ENCODE measurements around the gene UNC119B. TPM values are rescaled to one million over a fixed set of nuclear protein-coding genes. Genes with fewer than 3 reads are reported as not detected.

The UNC119B gene
- polyA plus RNA-seq, 1 of the 3 experiments (the other 2 are of a cell fraction): 23.6 TPM

- POLR2A ChIA-PET: interaction anchor here (0.6 kb wide), 1 partner anchor 282 kb away, joined by 3 read pairs; the partner anchor contains the start of gene COX6A1
- no peak overlapping the region for H3K27ac ChIP-seq (ENCODE audit: low read depth in 2 of 2, low read length in 1 of 2)
Measured at GRCh38 chr12:120719072-120719471, 8.8 kb downstream of the UNC119B start.

More at GRCh38 chr12:120719072-120719471, 8.8 kb downstream of the UNC119B start:
- H3K4me2 ChIP-seq: no peak overlapping the region
- peaks cover 8% of the 10 kb centered on the region; the same call in 1 of the 2 replicates for H3K79me2 ChIP-seq (ENCODE audit: insufficient read depth)
- H3F3A ChIP-seq (replicated peaks; ENCODE audit: insufficient read depth): no peaks in the 10 kb centered on the region
- H3K4me3 ChIP-seq (ENCODE audit: low read depth in 2 of 2, low read length in 1 of 2): no peak overlapping the region
- TF ChIP-seq MAX (IDR thresholded peaks at IDR 0.05; ENCODE audit: low read depth) (no peak), CHD2 (IDR thresholded peaks at IDR 0.05; ENCODE audit: low read length, partially characterized antibody) (no peak), NRF1 (IDR thresholded peaks at IDR 0.05; ENCODE audit: low read depth, low read length) (no peak), ELF1 (IDR thresholded peaks at IDR 0.05) (no peak), MEF2A (IDR thresholded peaks at IDR 0.05; ENCODE audit: borderline replicate concordance, low read depth) (no peak), GABPA (IDR thresholded peaks at IDR 0.05; ENCODE audit: low read depth) (no peak), JUND (IDR thresholded peaks at IDR 0.05) (no peak), IRF3 (IDR thresholded peaks at IDR 0.05; ENCODE audit: low read depth, low read length) (no peak), FOXJ3 (CRISPR knock-in tag; IDR thresholded peaks at IDR 0.05) (no peak), PBX3 (IDR thresholded peaks at IDR 0.05) (no peak), YY1 (IDR thresholded peaks at IDR 0.05; ENCODE audit: low read depth) (no peak), USF2 (IDR thresholded peaks at IDR 0.05; ENCODE audit: borderline replicate concordance, low read depth, low read length) (no peak), EP300 (IDR thresholded peaks at IDR 0.05; ENCODE audit: borderline replicate concordance in 1 of 2, low read depth in 1 of 2, low read length in 1 of 2) (no peak), FOXM1 (IDR thresholded peaks at IDR 0.05; ENCODE audit: low read depth) (no peak), GATA2 (CRISPR knock-in tag; IDR thresholded peaks at IDR 0.05) (no peak), EZH2phosphoT487 (IDR thresholded peaks at IDR 0.05; ENCODE audit: borderline replicate concordance, low read depth) (no peak)
- no peak for DNase-seq
- no peaks in the 10 kb centered on the region for H3K9me3 ChIP-seq
- WGBS (ENCODE audit: low lambda C conversion rate): 100% methylated on average over 2 of the region's 2 CpGs
- no peaks in the 10 kb centered on the region for H3K9me2 ChIP-seq
- H3K36me3 ChIP-seq (replicated peaks in 1 of 2; ENCODE audit: control insufficient read depth in 1 of 2, insufficient read depth in 2 of 2, low read length in 1 of 2): peaks cover 64 to 73% of the 10 kb centered on the region in 2 experiments
- H3K9ac ChIP-seq: no peak overlapping the region
- peaks cover 5 to 27% of the 10 kb centered on the region in 2 experiments; a peak in 3 of 4 replicates for H3K4me1 ChIP-seq (ENCODE audit: control insufficient read depth in 1 of 2, insufficient read depth in 2 of 2, low read depth in 1 of 2, low read length in 1 of 2)
- no peaks in the 10 kb centered on the region for H4K20me1 ChIP-seq (ENCODE audit: insufficient read depth)
- CTCF ChIA-PET: interaction anchor here (2.9 kb wide), 1 partner anchor 136 kb away, joined by 11 read pairs; no protein-coding TSS in a partner anchor
- no peaks in the 10 kb centered on the region for H3K27me3 ChIP-seq (ENCODE audit: insufficient read depth)
- H2AFZ ChIP-seq (ENCODE audit: low read depth): no peak overlapping the region
